Spleen (tissue), 11 donors: ENCODE data around the gene DCTN3. TPM values are rescaled to one million over a fixed set of nuclear protein-coding genes. Genes with fewer than 3 reads are reported as not detected.
A peak's percentile ranks its signal among the peaks of the same experiment; 100 is the strongest.

Source experiments
- DNase-seq: peaks from one replicate; pipeline ENCODE4 v3.0.0-alpha.2; 2020
- H3K27ac ChIP-seq, 8 donors: fragments of 200-600 bp; sonication (generic) in 7 of 8; 1 replicate in 4 of 8; 2 replicates in 4 of 8; pipeline versions ENCODE4 v1.5.0 to v1.8.0; 2016 to 2021; ENCODE audit warnings: inconsistent platforms in 4 of 8, mild to moderate bottlenecking in 4 of 8, moderate library complexity in 1 of 8
- H3K27me3 ChIP-seq, 7 donors: fragments of 200-600 bp; sonication (generic) in 6 of 7; replicated peaks in 1 of 7; 1 replicate in 4 of 7; 2 replicates in 3 of 7; pipeline versions ENCODE4 v1.5.0 to v1.8.0; 2016 to 2021; ENCODE audit warnings: inconsistent platforms in 3 of 7, mild to moderate bottlenecking in 1 of 7
- H3K36me3 ChIP-seq, 6 donors: fragments of 200-600 bp; sonication (generic) in 5 of 6; 1 replicate in 4 of 6; 2 replicates in 2 of 6; pipeline versions ENCODE4 v1.5.0 to v1.8.0; 2016 to 2021; ENCODE audit warnings: inconsistent platforms in 2 of 6
- H3K4me1 ChIP-seq, 6 donors: fragments of 200-600 bp; sonication (generic) in 5 of 6; 1 replicate in 3 of 6; 2 replicates in 3 of 6; pipeline versions ENCODE4 v1.5.0 to v1.8.0; 2016 to 2021; ENCODE audit warnings: inconsistent platforms in 3 of 6
- H3K4me3 ChIP-seq, 8 donors: fragments of 200-600 bp; sonication (generic) in 7 of 8; 1 replicate in 4 of 8; 2 replicates in 4 of 8; pipeline versions ENCODE4 v1.5.0 to v1.8.0; 2016 to 2021; ENCODE audit warnings: inconsistent platforms in 4 of 8, mild to moderate bottlenecking in 4 of 8, moderate library complexity in 2 of 8
- H3K9me3 ChIP-seq, 8 donors: fragments of 200-600 bp; sonication (generic) in 7 of 8; 1 replicate in 4 of 8; 2 replicates in 4 of 8; pipeline versions ENCODE4 v1.5.0 to v1.8.0; 2016 to 2021; ENCODE audit warnings: inconsistent platforms in 4 of 8
- CTCF ChIP-seq, 11 experiments: fragments of 200-600 bp in 7 of 11; fragments of 450-650 bp in 4 of 11; sonication (generic) in 4 of 11; IDR thresholded peaks in 8 of 11; conservative IDR thresholded peaks in 3 of 11; 1 replicate in 7 of 11; 2 replicates in 4 of 11; pipeline versions ENCODE4 v1.4.0 to v1.8.0; 2016 to 2021; ENCODE audit warnings: antibody characterized with exemption in 11 of 11, inconsistent platforms in 4 of 11, mild to moderate bottlenecking in 1 of 11
- POLR2A ChIP-seq, 3 donors: fragments of 450-650 bp; IDR thresholded peaks; one replicate each; pipeline ENCODE4 v1.5.1; 2017; ENCODE audit warnings: antibody characterized with exemption in 3 of 3, mild to moderate bottlenecking in 1 of 3
- POLR2AphosphoS5 ChIP-seq, 3 donors: sonication (generic); formaldehyde crosslinking; IDR thresholded peaks; one replicate each; pipeline ENCODE4 v1.5.1; 2017; ENCODE audit warnings: antibody characterized with exemption in 3 of 3
- WGBS, 5 donors: extraction: QIAGEN DNeasy Blood & Tissue Kit in 3 of 5; methylation state at CpG; one replicate each; pipeline versions ENCODE4 v1.1.5 to v1.1.7; 2013 to 2018; 5-methylcytosine and 5-hydroxymethylcytosine counted together
- intact Hi-C: fragments of 100-400 bp; cut with DNase I; formaldehyde crosslinking; loops from one replicate; pipeline ENCODE4 v1.15.0; 2023; ENCODE audit warnings: low total_unique reads
- polyA plus RNA-seq, 3 donors: library from polyadenylated mRNA; stranded (reverse); fragments of 200-250 nt; gene quantifications; one replicate each; pipeline ENCODE4 v1.2.1, GENCODE V29; 2013
- total RNA-seq, 7 donors: library from RNA; depleted of rRNA in 3 of 7; stranded (reverse); fragments of >200 nt in 3 of 7; fragmentation: NEBNext Ultra II Directional in 4 of 7; extraction: Animal tissue kit (Norgen Biotek cat#: 25700) in 4 of 7; gene quantifications; one replicate each; pipeline versions ENCODE4 v1.1.0 to v1.2.1, GENCODE V29; 2016 to 2021
- donor health status: healthy with polysubstance abuse.
- donor health status: DM: no; HTN: no; CAD: no; lungs with moderate emphysema.
- donor health status: DM: no; HTN: no; CAD: no.
- donor health status: Bipolar disorder and iron deficiency.
- donor health status: healthy.
- donor health status: DM: no; HTN: no; CAD: no.
- donor health status: DM: yes; HTN: yes; CAD: no.

The DCTN3 gene
- total and polyA plus RNA-seq, 10 donors, result 43.8 to 79.8 (median 56.7) TPM

- H3K27me3 ChIP-seq, result no peaks in the 10 kb centered on the region
- peaks cover 0 to 37% (median 4%) of the 10 kb centered on the region in 6 donors for H3K36me3 ChIP-seq
- intact Hi-C loops, result no loop called here
- peak overlapping the region; percentile 45 to 76 (median 60) for H3K4me3 ChIP-seq
- WGBS, 5 donors, result 9 to 19% (median 15%) methylated on average over 18 of the region's 18 CpGs
- H3K9me3 ChIP-seq, result peaks cover 0 to 4% (median 3%) of the 10 kb centered on the region in 8 donors
- peak overlapping the region; percentile 82 to 98 (median 97) for H3K27ac ChIP-seq
- H3K4me1 ChIP-seq, result peaks cover 3 to 46% (median 21%) of the 10 kb centered on the region in 6 donors
- peak; percentile 85 for DNase-seq
- no peak for TF ChIP-seq POLR2A (IDR thresholded peaks at IDR 0.05)
- TF ChIP-seq CTCF (IDR thresholded peaks at IDR 0.05 in 8 of 11, conservative IDR thresholded peaks at IDR 0.05 in 3 of 11), result peak in 10 of 11 experiments; percentile 30 to 86 (median 77)
Measured at GRCh38 chr9:34664281-34665066, 44.2 kb upstream of the DCTN3 start.

GRCh38 chr9:34663303-34663605 lies 43.0 kb upstream of the DCTN3 start:
- Histone ChIP-seq H3K27ac (peak overlapping the region in 2 of 8 donors; percentile 97 to 98), H3K4me1 (peaks cover 3 to 46% (median 21%) of the 10 kb centered on the region in 6 donors), H3K9me3 (no peaks in the 10 kb centered on the region), H3K27me3 (no peaks in the 10 kb centered on the region), H3K36me3 (peaks cover 0 to 31% (median 4%) of the 10 kb centered on the region in 6 donors), H3K4me3 (no peak overlapping the region)
- no peak for DNase-seq
- intact Hi-C loops, result no loop called here
- TF ChIP-seq POLR2A (IDR thresholded peaks at IDR 0.05), result no peak
- no peak for TF ChIP-seq CTCF (IDR thresholded peaks at IDR 0.05 in 8 of 11, conservative IDR thresholded peaks at IDR 0.05 in 3 of 11)
- no peak for TF ChIP-seq POLR2AphosphoS5 (IDR thresholded peaks at IDR 0.05)

DNA sequence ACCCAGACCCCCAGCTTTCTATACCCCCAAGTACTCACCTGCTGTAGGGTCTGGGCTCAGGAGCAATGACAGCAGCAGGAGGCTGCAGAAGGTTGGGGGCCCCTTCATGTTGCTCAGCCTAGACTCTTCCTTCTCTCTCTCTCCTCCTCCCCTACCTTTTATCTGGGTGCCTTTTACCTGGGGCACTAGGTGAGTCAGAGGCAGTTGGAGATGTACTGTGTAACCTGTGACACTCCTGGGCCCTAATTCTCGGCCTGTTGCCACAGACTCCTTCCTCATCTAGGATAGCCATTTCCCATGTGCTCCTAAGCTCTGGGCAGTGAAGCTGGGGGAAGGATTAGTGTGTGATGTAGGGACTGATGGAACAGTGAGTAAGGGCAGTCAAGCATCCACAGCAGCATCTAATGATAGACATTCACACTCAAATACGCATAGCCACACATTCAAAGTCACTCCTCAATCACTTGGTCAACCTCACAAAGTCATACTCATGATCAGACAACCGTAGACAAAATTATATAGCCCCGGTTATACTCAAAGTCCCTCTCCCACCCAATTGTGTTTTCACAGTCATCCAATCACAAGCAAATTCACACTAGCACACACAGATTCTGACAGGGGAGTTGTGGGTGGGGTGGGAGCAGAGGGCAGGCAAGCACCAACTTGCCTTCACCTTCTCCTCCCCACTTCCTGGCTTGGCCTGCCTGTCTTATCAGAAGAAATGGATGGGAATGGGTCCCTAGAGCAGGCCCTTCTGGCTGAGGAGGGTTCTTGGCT lies 42.4 kb upstream of the DCTN3 start, which contains the start of gene CCL27:
Gene CCL27, minus strand, starts transcription at position 132 of the 777 bp plus-strand sequence. Its CDS starts 24 bp downstream, at position 108.
- intact Hi-C loops, result no loop called here
- H3K27ac ChIP-seq, result peak within 1 kb of the TSS in 2 of 8 donors; percentile 97 to 98
- H3K27me3 ChIP-seq, result no peaks in the 10 kb centered on the region
- no peaks in the 10 kb centered on the region for H3K9me3 ChIP-seq
- DNase-seq, result no peak
- no peak within 1 kb of the TSS for H3K4me3 ChIP-seq
- 87 to 96% (median 93%) methylated on average over 4 of the region's 4 CpGs for WGBS, 5 donors
- peaks cover 0 to 26% (median 4%) of the 10 kb centered on the region in 6 donors for H3K36me3 ChIP-seq
- TF ChIP-seq POLR2AphosphoS5 (IDR thresholded peaks at IDR 0.05) (no peak), CTCF (IDR thresholded peaks at IDR 0.05 in 8 of 11, conservative IDR thresholded peaks at IDR 0.05 in 3 of 11) (no peak), POLR2A (IDR thresholded peaks at IDR 0.05) (no peak)
- H3K4me1 ChIP-seq, result peaks cover 3 to 46% (median 21%) of the 10 kb centered on the region in 6 donors
